HS-27A (cell line): ENCODE data around the gene C7.
"Not testable (repeated sequence)": the region's sequence is repeated elsewhere in the genome, so short reads cannot be mapped to it uniquely, and the experiment has no call there.

Experiments used
- DNase-seq: peaks from one replicate; pipeline ENCODE4 v3.0.0-alpha.2; 2012; ENCODE audit warnings: low read depth, missing footprints

C7 gene

GRCh38 chr5:40991168-40991980, 82.1 kb downstream of the C7 start:
- DNase-seq, result no peak

DNA sequence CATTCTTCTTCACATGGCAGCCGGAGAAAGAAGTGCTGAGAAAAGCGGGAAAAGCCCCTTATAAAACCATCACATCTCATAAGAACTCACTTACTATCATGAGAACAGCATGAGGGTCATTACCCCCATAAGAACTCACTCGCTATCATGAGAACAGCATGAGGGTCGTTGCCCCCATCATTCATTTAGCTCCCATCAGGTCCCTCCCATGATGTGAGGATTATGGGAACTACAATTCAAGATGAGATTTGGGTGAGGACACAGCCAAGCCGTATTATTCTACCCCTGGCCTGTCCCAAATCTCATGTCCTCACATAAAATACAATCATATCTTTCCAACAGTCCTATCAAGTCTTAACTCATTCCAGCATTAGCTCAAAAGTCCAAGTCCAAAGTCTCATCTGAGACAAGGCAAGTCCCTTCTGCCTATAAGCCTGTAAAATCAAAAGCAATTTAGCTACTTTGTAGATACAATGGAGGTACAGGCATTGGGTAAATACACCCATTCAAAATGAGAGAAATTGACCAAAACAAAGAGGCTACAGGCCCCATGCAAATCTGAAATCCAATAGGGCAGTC, 82.8 kb downstream of the C7 start:
- no peak for DNase-seq

DNA sequence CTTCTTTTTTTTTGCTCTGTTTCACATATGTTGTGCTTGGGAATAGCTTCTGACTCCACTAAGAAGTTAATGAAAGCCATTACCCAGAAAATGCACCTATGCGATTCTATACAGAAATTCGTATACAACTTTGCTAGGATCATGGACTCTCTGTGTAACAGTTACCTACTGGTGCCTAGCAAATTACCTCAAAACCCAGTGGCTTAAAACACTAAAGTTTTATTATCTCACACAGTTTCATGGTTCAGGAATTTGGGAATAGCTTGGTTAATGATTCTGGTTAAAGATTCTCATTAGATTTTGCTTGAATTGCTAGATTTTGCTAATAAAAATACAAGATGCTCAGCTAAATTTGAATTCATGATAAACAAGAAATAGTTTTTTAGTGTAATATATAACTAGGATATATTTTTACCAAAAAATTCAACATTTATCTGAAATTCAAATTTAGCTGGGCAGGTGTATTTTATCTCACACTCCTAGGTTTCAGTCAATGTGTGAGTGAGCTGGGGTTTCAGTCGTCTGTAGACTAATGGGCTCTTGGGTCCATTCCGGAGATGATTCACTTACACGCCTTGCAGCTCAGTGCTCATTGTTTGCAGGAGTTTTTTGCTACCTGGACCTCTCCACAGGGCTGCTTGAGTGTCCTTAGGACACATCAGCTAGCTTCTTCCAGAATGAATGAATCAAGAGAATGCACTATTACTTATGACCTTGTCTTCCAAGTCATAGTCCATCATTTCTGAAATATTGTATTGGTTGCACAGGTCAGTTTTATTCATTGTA, 86.7 kb downstream of the C7 start:
- DNase-seq, result no peak

DNA sequence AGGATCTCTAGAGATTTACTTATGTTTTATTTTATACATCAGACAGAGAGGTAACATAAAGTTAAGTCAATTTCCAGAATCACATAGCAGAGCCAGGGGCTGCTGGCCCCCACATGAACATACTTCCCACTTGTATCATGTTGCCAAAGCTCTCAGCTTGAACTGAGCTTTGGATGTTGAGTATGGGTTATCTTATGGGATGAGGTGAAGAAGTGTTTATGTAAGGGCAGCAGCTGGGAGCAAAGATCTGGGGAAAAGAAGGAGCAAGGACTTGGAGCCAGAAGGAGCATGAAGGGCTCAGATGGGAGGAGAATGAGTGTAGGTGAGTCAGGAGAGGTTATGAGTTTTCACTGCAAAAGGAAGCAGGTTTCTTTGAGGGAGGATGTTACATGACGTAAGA, 89.8 kb downstream of the C7 start:
- no peak for DNase-seq

DNA sequence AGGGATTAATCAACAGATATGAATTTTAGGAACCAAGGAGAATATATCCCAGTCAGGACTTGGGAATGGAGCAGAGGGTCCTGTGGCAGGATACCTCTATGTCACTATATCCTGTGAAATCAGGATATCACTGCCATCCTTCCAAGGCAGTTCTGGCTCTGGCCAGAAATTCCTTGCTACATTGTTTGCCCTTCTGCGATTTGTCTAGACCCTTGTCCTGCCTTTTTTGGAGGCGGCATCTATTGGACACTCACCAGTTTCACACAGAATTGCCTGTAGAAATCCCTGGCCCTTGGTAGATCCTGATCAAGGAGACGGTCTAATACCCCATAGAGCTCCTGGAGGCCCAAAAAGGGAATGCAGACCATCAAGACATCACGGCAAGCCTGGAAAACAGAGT, 90.7 kb downstream of the C7 start:
- no peak for DNase-seq

DNA sequence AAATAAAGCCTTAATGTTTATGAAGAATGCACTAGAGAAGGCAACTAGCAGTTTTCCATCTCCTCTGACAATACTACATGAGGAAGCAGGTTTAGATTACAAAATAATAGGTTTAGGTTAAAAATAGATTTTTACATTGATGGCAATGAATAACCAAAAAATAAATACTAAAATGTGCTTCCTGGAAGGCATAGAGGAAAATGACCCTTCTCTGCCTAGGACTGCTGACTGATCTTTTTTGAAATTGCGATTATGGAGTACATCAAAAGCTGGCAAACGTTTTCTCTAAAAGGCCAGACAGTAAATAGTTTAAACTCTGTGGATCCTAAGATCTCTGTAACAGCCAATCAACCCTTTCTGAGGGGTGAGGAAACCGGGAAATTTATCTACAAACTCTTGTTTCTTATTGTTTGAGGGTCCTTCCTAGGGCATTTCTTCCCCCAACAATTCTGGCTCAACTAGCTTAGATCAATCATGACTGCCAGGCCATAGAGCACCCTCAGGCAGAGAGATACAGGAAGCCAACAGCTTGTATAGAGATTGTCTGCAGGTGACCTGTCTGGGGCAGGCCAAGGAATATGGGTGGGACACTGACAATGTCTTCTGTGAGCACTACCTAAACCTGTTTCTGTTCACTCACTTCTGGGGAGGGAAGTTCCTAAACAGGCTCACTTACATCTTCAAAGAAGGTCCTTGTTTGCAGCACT, 94.5 kb downstream of the C7 start:
- DNase-seq, result no peak

DNA sequence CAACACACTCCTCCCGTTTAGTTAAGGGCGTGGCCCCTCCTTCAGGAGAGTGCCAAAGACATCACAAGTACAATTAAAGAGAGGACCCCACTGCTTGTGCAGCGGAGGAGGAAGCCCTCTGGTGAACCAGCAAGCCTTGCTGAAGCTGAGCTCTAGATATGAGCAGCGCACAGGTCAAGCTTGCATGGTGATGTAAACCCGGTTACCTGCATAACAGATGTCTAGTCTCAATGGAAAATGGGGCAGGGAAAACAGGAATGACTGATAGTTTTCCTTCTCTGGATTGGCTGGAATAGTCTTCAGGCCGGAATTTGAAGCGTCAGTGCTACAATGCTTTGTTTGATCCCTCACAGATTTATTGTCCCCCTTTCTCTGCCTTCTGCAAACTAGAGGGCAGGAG, 95.6 kb downstream of the C7 start:
- DNase-seq, result no peak

GRCh38 chr5:41009232-41009631, 99.9 kb downstream of the C7 start:
- DNase-seq, result peak; percentile 66

- no peak for DNase-seq
Measured at GRCh38 chr5:41010572-41010971, 101.3 kb downstream of the C7 start.

- no peak for DNase-seq
Measured at GRCh38 chr5:41012318-41012717, 103.0 kb downstream of the C7 start.

GRCh38 chr5:41022600-41022999, 113.3 kb downstream of the C7 start:
- not testable (repeated sequence) for DNase-seq
